Measurements from ENCODE around the gene ARHGAP20.

ARHGAP20 gene, protein sequence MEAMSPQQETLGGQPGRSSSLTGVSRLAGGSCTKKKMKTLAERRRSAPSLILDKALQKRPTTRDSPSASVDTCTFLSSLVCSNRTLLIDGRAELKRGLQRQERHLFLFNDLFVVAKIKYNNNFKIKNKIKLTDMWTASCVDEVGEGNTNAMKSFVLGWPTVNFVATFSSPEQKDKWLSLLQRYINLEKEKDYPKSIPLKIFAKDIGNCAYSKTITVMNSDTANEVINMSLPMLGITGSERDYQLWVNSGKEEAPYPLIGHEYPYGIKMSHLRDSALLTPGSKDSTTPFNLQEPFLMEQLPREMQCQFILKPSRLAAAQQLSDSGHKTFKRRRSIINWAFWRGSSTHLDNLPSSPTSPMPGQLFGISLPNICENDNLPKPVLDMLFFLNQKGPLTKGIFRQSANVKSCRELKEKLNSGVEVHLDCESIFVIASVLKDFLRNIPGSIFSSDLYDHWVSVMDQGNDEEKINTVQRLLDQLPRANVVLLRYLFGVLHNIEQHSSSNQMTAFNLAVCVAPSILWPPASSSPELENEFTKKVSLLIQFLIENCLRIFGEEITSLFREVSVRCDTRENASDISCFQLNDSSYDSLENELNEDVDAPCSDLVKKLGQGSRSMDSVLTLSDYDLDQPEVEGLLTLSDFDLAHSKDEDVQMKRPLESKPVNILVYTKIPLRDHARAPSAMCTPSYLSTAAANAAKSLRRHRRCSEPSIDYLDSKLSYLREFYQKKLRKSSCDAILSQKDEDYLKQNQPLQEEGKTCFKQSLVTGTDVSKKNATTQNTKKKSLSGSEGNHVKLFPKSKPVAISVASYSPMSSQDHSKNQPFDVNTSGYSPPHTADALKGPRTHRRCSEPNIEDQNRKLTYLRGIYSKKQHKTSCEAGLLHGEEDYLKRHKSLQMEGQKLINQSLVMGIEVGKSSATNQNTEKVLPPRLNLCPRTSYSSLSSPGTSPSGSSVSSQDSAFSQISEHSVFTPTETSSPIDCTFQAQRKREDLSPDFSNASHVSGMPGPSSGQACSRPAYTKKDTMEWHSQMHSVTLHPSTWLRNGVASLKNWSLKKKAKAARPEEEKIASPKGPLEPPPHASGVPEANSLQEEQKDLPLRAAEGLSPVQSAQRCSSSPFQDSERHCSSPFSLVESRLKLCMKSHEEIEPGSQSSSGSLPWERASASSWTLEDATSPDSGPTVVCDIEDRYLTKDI

DNA sequence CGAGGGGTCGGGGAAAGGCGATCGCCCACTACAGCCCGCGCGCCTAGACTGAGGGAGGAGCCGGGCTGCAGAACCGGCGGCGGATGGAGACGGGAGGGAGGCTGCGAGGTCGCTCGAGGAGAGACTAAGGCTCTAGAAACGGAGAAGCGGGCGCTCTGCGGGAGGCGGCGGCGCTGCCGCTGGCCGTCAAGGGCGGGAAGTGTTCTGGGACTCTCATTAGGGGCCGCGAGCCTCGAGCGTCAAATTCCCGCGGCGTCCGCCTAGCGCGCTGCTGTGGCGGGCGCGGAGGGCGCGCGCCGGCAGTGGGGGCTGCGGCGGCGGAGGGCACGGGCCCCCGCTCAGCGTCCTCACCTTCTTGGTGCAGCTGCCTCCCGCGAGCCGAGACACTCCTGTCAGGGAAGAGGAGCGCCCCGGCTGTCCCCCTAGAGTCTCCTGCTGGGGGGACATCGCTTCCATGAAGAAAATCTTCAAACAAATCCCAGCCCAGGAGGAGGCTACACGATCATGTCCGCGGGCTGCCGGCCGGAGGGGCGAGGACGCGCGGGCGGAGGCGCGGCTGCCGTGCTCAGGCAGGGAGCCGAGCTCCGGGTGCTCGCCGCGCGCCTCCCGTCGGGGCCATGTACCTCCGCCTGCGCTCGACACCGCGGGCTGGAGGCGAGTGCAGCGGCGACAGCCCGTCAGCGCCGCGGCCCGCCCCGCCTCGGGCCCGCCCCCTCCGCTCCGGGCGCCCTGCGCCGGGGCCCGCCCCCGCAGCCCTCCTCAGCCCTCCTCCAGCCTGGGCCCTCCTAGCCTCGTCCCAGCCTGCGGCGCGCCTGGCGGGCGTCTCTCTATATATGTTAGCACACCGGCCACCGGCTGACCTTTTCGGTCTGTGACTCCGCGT, at the start of gene ARHGAP20:
Gene ARHGAP20 (minus strand): TSS at position 662 of the 883 bp plus-strand sequence. CDS start 206 bp downstream, at position 456.
- peak; percentile 93 for DNase-seq (ENCODE audit: low spot score)

DNA sequence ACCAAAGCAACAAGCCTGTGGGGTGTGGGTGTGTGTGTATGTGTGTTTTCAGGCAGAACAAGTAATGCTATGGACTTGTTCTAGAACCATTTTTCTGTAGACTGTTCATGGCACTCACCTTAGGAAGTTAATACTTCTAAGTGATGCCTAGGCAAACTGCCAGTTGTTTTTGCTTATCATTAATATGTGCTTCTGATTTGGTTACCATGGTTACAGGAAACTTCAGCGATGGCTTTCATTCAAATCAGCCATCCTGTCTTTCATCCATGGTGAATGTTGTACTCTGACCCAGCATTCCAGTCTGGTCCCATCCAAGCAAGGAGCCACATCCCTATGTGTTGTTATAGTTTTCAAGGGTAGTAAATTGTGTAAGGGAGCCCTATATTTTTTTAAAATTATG, 49.8 kb upstream of the ARHGAP20 start:
- no peak for DNase-seq (ENCODE audit: low spot score)

DNA sequence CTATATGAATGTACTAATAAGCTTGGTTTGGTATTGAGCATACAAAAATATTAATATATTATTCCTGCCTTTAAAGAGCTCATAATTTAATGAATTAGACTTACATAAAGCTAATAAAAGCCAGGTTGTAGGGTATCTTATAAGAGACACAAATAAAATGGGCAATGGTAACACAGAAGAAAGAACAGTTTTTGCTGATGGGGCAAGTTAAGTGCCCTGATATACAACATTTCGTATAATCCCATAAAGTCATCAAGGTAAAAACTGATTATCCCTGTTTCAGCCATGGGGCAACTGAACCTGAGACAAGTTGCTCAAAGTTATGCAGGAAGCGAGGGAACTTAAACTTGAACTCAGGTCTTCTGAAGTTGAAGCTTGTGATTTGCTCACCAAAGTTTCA, 48.9 kb upstream of the ARHGAP20 start:
- DNase-seq (ENCODE audit: low spot score), result no peak

DNA sequence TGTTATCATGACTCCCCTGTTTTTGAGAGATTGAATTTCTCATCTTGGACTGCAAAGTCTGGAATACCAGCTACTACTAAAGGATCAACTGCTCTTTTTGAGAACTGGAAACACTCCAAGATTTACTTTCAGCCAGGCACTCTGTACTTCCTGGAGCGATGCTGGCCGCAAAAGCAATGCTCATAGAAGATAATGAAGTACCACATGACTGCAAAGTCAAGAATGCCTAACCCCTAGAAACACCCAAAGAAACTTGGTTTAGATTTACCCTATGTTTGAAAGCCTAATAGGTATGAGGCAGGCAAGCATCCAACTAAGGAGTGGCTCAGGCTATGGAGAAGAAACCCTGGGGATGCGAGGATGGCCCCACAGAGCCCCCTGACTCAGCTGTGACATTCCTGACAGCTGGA, 47.7 kb upstream of the ARHGAP20 start:
- no peak for DNase-seq (ENCODE audit: low spot score)

DNA sequence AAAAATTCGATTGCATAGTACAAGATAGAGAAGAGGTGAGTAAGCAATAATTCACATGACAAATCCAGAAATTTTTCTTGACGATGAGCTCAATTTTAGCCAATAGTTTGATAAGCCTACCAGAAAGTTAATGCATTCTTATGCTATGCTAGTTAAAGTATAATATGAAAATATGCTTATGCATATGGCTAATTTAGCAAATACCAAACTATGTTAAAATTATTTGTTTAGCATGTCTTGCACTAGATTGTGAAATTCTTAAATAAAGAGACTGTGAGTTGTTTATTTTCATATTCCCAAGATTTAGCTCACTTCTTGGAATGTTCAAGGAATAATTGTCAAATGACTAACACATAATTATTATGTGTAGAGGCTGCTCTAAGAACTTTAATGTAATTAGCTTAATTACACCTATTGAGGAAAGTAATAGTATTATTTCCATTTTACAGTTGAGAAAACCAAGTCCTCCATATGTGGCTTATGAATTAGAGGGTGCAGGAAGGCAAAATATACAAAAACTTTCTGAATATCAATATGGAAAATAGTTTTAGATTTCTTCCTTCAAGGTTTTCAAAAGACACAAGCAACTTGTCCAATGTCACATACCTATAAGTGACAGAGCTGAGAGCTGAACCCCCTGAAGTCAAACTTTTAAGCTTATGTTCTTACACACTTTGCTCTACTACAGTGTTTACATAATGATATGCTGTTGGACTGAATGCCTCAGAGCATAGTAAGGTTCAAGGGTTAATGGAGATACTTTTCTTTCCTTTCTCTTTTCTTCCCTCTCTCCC, 45.9 kb upstream of the ARHGAP20 start:
- DNase-seq (ENCODE audit: low spot score), result no peak

DNA sequence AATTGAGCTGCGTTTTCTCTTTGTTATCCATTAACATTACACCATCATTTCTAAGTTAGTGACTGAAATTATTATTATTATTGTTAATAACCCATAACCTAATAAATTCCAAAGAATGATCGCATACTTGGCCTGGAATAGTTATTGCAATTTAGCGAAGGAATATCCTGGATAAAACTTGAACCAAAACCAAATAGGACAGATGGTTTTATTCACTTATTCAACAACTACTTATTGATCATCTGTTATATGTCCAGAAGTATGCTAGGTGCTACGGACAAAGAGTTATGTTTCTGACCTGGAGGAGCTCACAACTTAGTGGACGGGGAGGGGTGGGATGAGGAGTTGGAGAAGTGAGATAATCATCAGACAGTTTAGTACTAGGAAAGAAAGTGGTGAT, 44.8 kb upstream of the ARHGAP20 start:
- DNase-seq (ENCODE audit: low spot score), result no peak

DNA sequence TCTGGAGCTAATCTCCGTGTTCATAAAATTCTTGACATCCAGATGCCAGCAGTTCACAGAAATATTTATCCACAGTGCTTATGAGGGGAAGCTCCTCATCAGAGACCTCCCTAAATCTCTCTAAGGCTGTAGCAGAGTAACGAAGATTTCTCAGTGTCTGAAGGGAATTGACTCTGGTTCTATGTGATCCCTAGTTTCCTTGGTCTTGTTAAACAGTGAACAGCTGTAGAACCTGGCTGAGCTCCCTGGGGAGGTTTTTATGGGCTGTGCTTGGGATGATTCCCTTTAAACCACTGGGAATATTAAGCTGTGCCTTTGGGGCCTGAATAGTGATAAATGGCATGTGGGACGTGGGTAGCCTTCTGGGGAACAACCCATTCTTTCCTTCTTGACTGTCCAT, 43.7 kb upstream of the ARHGAP20 start:
- DNase-seq (ENCODE audit: low spot score), result no peak

DNA sequence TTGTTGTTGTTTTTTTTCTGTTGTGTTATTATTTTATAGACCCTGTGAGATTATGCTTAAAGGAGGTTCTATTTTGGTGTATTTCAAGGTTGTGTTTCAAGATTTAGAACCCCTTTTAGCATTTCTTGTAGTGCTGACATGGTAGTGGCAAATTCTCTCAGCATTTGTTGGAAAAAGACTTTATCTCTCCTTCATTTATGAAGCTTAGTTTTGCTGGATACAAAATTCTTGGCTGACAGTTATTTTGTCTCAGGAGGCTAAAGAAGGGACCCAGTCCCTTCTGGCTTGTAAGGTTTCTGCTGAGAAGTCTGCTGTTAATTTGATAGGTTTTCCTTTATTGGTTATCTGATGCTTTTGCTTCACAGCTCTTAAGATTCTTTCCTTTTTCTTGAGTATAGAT, 40.7 kb upstream of the ARHGAP20 start:
- no peak for DNase-seq (ENCODE audit: low spot score)

DNA sequence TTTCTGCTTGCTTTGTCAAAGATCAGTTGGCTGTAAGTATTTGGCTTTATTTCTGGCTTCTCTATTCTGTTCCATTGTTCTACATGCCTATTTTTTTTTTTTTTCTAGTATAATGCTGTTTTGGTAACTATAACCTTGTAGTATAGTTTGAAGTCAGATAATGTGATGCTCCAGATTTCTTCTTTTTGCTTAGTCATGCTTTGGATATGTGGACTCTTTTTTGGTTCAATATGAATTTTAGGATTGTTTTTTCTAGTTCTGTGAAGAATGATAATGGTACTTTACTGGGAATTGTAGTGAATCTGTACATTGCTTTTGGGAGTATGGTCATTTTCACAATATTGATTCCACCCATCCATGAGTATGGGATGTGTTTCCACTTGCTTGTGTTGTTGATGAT, 37.9 kb upstream of the ARHGAP20 start:
- DNase-seq (ENCODE audit: low spot score), result no peak

DNA sequence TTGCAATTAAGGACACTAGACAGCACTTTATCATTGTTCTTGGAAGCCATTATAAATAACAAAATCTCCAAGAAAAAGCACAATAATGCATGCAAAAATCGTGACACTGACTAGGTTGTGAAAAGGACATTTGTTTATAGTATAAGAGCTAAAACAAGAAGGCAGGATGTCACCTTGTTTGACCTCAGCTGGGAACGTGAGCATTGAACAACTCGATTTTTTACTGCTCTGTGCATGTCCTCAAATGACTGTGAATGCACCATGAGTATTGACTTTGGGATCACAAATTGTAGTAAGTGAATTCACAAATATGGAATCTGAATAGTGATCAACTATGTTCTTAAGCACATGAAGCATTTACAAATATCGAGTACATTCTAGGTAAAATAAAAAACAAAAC, 35.3 kb upstream of the ARHGAP20 start:
- no peak for DNase-seq (ENCODE audit: low spot score)

DNA sequence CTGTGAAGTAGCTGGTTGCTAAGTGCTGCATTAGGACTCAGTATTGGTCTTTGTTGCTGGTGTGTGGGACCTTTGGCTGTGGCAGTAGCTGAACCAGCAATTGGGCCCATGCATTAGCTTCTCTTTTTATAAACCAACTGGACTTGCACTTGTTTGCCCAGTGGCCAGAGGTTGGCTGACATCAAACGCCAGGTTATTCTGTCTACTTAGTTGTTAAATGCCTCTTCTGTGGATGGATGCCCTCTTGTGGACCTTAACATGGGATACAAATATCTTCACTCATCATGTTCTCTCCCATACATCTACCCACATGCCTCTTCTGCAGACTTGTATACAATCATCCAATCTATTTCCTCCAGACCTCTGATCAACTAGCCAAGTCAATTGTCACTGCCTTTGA, 26.4 kb upstream of the ARHGAP20 start:
- DNase-seq (ENCODE audit: low spot score), result no peak

DNA sequence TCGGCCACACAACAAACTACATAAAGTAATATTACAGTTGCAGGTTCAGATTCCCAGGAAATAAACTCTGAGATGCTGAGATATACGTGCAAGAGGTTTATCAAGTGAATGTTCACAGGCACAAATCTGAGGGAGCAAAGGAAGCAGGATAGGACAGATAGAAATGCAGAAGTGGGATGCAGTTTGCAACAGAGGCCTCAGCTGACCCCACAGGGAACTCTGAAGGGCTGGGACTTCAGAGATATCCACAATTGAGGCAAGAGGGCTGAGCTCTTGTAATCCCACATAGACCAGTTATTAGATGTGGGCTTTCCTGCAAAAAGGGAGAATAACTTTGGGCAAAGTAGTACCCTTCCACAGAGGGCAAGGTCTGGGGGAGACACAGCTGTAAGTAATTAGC, 25.4 kb upstream of the ARHGAP20 start:
- DNase-seq (ENCODE audit: low spot score), result no peak

DNA sequence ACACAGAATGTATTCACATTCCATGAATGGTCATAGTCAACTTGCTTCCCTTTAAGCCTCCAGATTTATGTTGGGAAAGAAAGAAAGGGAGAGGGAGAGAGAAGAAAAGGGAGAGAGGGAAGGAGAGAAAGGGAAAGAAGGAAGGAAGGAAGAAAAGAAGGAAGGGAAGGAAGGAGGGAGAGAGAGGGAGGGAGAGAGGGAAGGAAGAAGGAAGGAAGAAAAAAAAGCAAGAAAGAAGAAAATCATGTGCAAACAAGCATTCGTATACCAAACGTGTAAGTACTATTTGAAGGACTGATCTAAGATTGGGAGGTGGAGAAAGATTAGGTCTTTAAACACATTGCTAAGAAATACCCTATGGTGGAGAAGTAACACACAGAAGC, 23.9 kb upstream of the ARHGAP20 start:
- DNase-seq (ENCODE audit: low spot score), result no peak

DNA sequence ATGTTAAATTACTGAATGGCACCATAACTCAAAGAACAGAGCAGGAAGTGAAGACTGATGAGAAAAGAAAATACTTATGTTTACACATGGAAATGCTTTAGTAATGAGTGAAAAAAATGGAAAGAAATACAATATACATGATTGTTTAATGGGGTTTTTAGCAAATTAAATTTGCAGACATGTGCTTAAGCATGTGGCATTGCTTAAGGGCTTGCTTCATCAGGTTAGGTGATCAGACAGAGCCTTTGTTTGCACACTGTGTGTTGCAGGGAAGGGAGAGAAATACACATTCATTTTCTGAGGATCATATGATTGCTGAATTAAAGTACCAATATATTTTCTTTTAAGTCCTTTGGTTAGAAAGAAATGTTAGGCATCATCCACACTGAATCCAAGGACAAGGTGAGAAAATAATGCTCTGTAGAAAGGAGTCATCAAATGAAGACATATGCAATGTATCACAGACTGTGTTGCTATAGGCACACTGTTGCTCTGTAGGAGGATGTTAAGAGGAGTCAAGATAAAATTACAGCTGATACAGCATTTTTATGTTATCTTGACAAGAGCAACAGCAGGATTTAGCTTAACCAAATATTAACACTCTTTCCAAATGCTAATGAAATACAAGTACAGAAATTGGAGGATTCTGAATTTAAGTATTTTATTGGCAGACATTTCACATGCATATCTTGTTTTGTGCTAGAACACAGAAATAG, 23.4 kb upstream of the ARHGAP20 start:
- DNase-seq (ENCODE audit: low spot score), result no peak

DNA sequence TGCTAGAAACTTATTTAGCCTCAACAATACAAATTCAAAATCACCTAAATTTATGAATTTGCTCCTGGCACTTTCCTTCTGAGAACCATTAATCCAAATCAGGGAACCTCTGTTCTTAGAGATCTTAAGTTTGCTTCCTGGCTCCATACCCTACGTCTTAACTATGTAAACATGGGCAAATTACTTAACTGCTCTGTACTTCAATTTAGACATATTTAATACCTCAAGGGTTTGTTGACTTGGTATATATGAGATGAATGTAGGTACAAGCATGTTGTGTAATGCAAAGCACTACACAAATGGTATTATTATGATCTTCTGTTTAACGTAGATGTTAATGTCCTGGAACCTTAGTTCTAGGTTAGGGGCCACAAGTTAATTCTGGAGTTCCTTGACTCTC, 22.6 kb upstream of the ARHGAP20 start:
- no peak for DNase-seq (ENCODE audit: low spot score)

DNA sequence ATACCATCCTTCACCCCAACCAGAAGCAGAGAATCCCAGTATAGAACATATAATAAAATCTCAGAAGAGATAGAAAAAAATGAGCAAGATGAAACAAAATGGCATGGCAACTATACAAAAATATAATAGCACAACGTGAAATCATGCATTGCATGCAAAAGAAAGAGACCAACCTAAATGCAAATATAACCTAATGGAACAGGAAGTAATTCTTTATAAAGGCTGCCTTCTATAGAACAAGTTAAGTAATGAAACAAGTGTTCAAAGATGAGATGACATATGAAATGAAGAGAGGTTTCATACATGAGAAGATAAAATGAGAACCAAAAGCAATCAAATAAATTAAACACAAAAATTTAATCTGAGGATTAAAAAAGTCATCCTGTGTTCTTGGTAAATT, 18.5 kb upstream of the ARHGAP20 start:
- DNase-seq (ENCODE audit: low spot score), result no peak

DNA sequence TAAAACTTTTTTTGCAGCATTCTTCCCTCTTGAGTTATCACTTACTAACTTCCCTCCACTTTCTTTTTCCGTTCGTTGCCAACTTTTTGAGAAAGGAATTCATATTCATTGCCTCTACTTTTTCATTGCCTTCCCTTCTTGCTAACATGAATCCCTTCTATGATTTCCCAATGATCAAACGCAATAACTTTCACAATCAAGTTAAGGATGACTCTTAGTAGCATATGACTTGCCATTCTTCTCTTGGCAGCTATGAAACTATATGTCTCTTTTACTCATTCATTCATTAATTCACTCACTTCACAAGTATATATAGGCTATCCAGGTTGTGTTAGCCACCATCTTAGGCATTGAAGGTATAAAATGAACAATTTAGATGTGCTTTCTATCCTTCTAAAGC, 16.6 kb upstream of the ARHGAP20 start:
- DNase-seq (ENCODE audit: low spot score), result peak; percentile 7

DNA sequence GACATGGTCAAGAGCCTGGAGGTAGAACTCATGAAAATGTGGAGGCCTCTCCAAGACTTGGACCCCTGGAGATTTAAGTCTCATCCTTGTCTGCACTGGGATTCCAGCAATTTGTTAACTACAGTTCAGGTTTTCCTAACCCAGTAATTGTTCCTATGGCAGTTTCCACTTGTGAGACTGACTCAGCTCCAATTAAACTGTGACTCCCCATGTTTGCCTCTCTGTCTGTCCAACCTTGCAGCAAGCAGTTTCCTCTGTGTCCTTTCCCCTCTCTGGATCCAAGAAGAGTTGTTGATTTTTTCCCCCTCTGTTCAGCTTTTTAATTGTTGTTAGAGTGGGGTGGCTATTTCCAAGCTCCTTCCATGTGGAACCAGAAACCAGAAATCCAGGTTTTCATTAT, 16.2 kb upstream of the ARHGAP20 start:
- no peak for DNase-seq (ENCODE audit: low spot score)

DNA sequence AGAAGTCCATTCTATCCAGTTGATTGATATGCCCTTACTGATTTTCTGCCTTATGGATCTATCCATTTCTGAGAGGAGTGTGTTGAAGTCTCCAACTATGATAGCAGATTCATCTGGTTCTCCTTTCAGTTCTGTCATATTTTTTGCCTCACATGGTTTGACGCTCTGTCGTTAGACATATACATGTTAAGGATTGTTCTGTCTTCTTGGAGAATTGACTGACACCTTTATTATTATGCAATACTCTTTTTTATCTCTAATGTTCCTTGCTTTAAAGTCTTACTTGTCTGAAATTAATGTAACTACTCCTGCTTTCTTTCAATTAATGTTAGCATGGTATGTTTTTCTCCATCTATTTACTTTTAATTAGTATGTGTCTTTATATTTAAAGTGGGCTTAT, 12.1 kb upstream of the ARHGAP20 start:
- no peak for DNase-seq (ENCODE audit: low spot score)
